ENCODE results near the gene PHF20. TPM values are rescaled to one million over a fixed set of nuclear protein-coding genes. Genes with fewer than 3 reads are reported as not detected.

PHF20 gene
- total and polyA plus RNA-seq, 2 of the 13 experiments (the other 11 are each of a cell fraction or from before 2014, with no cell fraction given): 22.8 to 34.1 TPM

- TF ChIP-seq ZNF709 (CRISPR knock-in tag; IDR thresholded peaks at IDR 0.05): peak; percentile 100; the same call in 1 of the 2 replicates
- TF ChIP-seq HNRNPK (IDR thresholded peaks at IDR 0.05; ENCODE audit: low read depth, low read length, poor library complexity, severe bottlenecking): no peak
- peak; percentile 36; the same call in 1 of the 2 replicates for TF ChIP-seq DNMT3B (CRISPR knock-in tag; conservative IDR thresholded peaks at IDR 0.05)
- TF ChIP-seq, protein P1, sequence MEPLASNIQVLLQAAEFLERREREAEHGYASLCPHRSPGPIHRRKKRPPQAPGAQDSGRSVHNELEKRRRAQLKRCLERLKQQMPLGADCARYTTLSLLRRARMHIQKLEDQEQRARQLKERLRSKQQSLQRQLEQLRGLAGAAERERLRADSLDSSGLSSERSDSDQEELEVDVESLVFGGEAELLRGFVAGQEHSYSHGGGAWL (CRISPR knock-in tag; IDR thresholded peaks at IDR 0.05): peak; percentile 99
- TF ChIP-seq SMAD1 (CRISPR knock-in tag; IDR thresholded peaks at IDR 0.05; ENCODE audit: borderline replicate concordance, low read depth): peak; percentile 91; the same call in 1 of the 2 replicates
- TF ChIP-seq IRF1 (CRISPR knock-in tag; IDR thresholded peaks at IDR 0.05; ENCODE audit: low read depth): peak; percentile 80; the same call in 1 of the 2 replicates
- TF ChIP-seq ZNF350 (CRISPR knock-in tag; IDR thresholded peaks at IDR 0.05; ENCODE audit: borderline replicate concordance, low read depth): peak; percentile 100
- peak; percentile 96 for TF ChIP-seq MEIS2 (CRISPR knock-in tag; IDR thresholded peaks at IDR 0.05)
- peak; percentile 91 for TF ChIP-seq HINFP (CRISPR knock-in tag; IDR thresholded peaks at IDR 0.05; ENCODE audit: low read depth)
- TF ChIP-seq TCF7L2 (IDR thresholded peaks at IDR 0.05; ENCODE audit: low read depth, low read length): no peak
- TF ChIP-seq REPIN1 (CRISPR knock-in tag; IDR thresholded peaks at IDR 0.05; ENCODE audit: borderline replicate concordance, low read depth): peak; percentile 98
- peak; percentile 64; the same call in 1 of the 2 replicates for TF ChIP-seq ZNF562 (CRISPR knock-in tag; IDR thresholded peaks at IDR 0.05; ENCODE audit: borderline replicate concordance)
- TF ChIP-seq, protein P2, sequence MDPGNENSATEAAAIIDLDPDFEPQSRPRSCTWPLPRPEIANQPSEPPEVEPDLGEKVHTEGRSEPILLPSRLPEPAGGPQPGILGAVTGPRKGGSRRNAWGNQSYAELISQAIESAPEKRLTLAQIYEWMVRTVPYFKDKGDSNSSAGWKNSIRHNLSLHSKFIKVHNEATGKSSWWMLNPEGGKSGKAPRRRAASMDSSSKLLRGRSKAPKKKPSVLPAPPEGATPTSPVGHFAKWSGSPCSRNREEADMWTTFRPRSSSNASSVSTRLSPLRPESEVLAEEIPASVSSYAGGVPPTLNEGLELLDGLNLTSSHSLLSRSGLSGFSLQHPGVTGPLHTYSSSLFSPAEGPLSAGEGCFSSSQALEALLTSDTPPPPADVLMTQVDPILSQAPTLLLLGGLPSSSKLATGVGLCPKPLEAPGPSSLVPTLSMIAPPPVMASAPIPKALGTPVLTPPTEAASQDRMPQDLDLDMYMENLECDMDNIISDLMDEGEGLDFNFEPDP (CRISPR knock-in tag; conservative IDR thresholded peaks at IDR 0.05): peak; percentile 98
- peak; percentile 69; the same call in 1 of the 2 replicates for TF ChIP-seq ZNF121 (CRISPR knock-in tag; IDR thresholded peaks at IDR 0.05)
- peak; percentile 81 for TF ChIP-seq ZNF451 (CRISPR knock-in tag; IDR thresholded peaks at IDR 0.05)
- TF ChIP-seq FOXJ3 (CRISPR knock-in tag; IDR thresholded peaks at IDR 0.05; ENCODE audit: borderline replicate concordance): peak; percentile 96
- TF ChIP-seq, protein P3, sequence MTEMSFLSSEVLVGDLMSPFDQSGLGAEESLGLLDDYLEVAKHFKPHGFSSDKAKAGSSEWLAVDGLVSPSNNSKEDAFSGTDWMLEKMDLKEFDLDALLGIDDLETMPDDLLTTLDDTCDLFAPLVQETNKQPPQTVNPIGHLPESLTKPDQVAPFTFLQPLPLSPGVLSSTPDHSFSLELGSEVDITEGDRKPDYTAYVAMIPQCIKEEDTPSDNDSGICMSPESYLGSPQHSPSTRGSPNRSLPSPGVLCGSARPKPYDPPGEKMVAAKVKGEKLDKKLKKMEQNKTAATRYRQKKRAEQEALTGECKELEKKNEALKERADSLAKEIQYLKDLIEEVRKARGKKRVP (CRISPR knock-in tag; IDR thresholded peaks at IDR 0.05): peak; percentile 2 to 99; a peak in 2 of 4 replicates
- TF ChIP-seq NCOR1 (IDR thresholded peaks at IDR 0.05; ENCODE audit: borderline replicate concordance, low read length): peak; percentile 60; the same call in 1 of the 2 replicates
- TF ChIP-seq, protein P4, sequence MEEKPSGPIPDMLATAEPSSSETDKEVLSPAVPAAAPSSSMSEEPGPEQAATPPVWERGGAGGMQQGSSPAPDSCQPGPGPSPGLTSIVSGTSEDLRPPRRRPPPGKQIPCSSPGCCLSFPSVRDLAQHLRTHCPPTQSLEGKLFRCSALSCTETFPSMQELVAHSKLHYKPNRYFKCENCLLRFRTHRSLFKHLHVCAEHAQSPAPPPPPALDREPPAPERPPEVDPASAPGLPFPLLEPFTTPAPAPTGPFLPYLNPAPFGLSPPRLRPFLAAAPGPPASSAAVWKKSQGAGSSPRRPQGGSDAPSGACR (CRISPR knock-in tag; IDR thresholded peaks at IDR 0.05): peak; percentile 82
These were observed 29.7 kb upstream of the PHF20 start, which contains the start of gene RBM39 (continued) for GRCh38 chr20:35741892-35742740.
